HepG2 (cell line): ENCODE data around the gene FEM1C. TPM values are rescaled to one million over a fixed set of nuclear protein-coding genes. Genes with fewer than 3 reads are reported as not detected.

Source experiments
- AGO1 ChIP-seq: fragments of 200-400 bp; formaldehyde crosslinking; IDR thresholded peaks from 2 replicates; pipeline ENCODE4 v1.6.1; 2017; ENCODE audit warnings: mild to moderate bottlenecking, low read depth, low read length, moderate library complexity; ENCODE audit not compliant: poor library complexity, severe bottlenecking
- KDM3A ChIP-seq: IDR thresholded peaks from 2 replicates; pipeline ENCODE4 v1.6.1; 2018; ENCODE audit warnings: low read depth, missing compliant biosample characterization
- MAFG ChIP-seq: sonication (generic); formaldehyde crosslinking; IDR thresholded peaks from 2 replicates; pipeline ENCODE4 v1.5.1; 2020; ENCODE audit warnings: mild to moderate bottlenecking, missing genetic modification reagents
- NR2C2 ChIP-seq: sonication (generic); formaldehyde crosslinking; IDR thresholded peaks from 2 replicates; pipeline ENCODE4 v1.4.0; 2020; ENCODE audit warnings: missing genetic modification reagents, mild to moderate bottlenecking, moderate library complexity, borderline replicate concordance
- PITX1 ChIP-seq: sonication (generic); formaldehyde crosslinking; IDR thresholded peaks from 2 replicates; pipeline ENCODE4 v1.5.1; 2020; ENCODE audit warnings: mild to moderate bottlenecking, missing genetic modification reagents
- POLR2A ChIP-seq, 2 experiments: IDR thresholded peaks; 2 replicates each; pipeline ENCODE4 v1.6.1; 2011; ENCODE audit warnings: low read depth in 2 of 2, low read length in 2 of 2, mild to moderate bottlenecking in 1 of 2, moderate library complexity in 1 of 2; ENCODE audit not compliant: insufficient read depth in 1 of 2
- SP5 ChIP-seq: IDR thresholded peaks from 2 replicates; pipeline ENCODE4 v1.6.1; 2016; ENCODE audit warnings: low read depth, borderline replicate concordance
- TBX3 ChIP-seq: fragments of 450-650 bp; IDR thresholded peaks from 2 replicates; pipeline ENCODE4 v1.6.1; 2017; ENCODE audit warnings: antibody characterized with exemption, mild to moderate bottlenecking, inconsistent platforms, borderline replicate concordance
- ZNF24 ChIP-seq: fragments of 450-650 bp; IDR thresholded peaks from 2 replicates; pipeline ENCODE4 v1.6.1; 2017; ENCODE audit warnings: antibody characterized with exemption, mild to moderate bottlenecking
- polyA plus RNA-seq, 8 experiments: library from polyadenylated mRNA; depleted of rRNA in 3 of 8; stranded (reverse) in 7 of 8; unstranded in 1 of 8; fragments of >200 nt; fragmentation: Illumina TruSeq in 4 of 8; extraction: Trizol in 4 of 8; gene quantifications; 2 replicates each; pipeline versions ENCODE4 v1.2.1 to v1.2.3, GENCODE V29; 2011 to 2016; ENCODE audit warnings: low read depth in 4 of 8, missing spikeins in 1 of 8, mixed read lengths in 1 of 8; ENCODE audit not compliant: insufficient read depth in 1 of 8
- total RNA-seq, 5 experiments: library from RNA; depleted of rRNA; stranded (reverse); fragments of >200 nt; fragmentation: Illumina TruSeq; extraction: Trizol; gene quantifications; 2 replicates each; pipeline ENCODE4 v1.2.3, GENCODE V29; 2016; ENCODE audit warnings: low read depth in 1 of 5
- TF ChIP-seq, protein P1 (sequence below): sonication (generic); formaldehyde crosslinking; IDR thresholded peaks from 2 replicates; pipeline ENCODE4 v1.5.0; 2020; ENCODE audit warnings: mild to moderate bottlenecking, missing genetic modification reagents
- TF ChIP-seq, protein P2 (sequence below): sonication (generic); formaldehyde crosslinking; conservative IDR thresholded peaks from 2 replicates; pipeline ENCODE4 v1.4.0; 2020; ENCODE audit warnings: missing genetic modification reagents
- TF ChIP-seq, protein P3 (sequence below): fragments of 450-650 bp; IDR thresholded peaks from 2 replicates; pipeline ENCODE4 v1.6.1; 2017
- TF ChIP-seq, protein P4 (sequence below): sonication (generic); formaldehyde crosslinking; IDR thresholded peaks from 2 replicates; pipeline ENCODE4 v1.8.1; 2022; ENCODE audit warnings: low read depth, mild to moderate bottlenecking, missing genetic modification reagents
- TF ChIP-seq, protein P5 (sequence below): sonication (generic); formaldehyde crosslinking; IDR thresholded peaks from 2 replicates; pipeline ENCODE4 v1.5.0; 2020; ENCODE audit warnings: missing genetic modification reagents

Gene FEM1C
- total and polyA plus RNA-seq, 2 of the 13 experiments (the other 11 are each of a cell fraction or from before 2014, with no cell fraction given): 5.5 to 8.3 TPM

DNA sequence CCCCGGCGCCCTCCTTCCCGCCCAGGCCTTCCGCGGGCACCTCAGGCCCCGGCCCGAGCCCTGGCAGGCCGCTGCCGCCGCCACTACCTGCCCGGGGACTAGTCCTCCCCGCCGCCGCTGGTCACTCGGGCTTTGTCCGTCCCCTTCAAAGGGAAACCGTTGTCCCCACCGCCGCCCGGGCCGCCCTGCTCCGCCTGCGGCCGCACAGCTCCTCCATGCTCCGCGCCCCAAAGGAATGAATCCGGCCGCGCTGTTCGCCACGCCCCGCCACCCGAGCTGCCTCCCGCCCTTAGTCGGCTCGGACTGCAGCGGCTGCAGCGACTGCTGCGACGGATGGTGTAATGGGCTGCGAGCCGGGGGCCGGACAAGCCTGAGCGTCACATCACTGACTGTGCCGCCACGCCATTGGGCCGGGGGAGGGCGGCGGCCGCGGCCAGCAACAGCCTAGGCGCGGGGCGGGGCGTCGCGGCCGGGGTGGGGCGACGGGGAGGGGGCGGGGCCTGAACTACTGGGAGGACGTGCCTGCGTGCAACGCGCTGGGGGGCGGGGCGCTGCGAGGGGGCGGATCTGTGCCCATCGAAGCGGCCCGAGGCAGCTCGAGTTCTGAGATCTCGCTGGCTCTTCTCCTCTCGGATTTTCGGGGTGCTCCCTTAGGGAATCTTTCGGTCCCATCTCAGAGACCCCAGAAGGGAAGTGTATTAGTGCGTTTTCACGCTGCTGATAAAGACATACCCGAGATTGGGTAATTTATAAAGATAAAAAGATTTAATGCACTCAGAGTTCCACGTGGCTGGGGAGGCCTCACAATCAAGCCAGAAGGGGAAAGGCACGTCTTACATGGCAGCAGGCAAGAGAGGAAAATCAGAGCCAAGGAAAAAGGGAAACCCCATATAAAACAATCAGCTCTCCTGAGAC is at the start of gene FEM1C (continued):
- TF ChIP-seq, protein P1, sequence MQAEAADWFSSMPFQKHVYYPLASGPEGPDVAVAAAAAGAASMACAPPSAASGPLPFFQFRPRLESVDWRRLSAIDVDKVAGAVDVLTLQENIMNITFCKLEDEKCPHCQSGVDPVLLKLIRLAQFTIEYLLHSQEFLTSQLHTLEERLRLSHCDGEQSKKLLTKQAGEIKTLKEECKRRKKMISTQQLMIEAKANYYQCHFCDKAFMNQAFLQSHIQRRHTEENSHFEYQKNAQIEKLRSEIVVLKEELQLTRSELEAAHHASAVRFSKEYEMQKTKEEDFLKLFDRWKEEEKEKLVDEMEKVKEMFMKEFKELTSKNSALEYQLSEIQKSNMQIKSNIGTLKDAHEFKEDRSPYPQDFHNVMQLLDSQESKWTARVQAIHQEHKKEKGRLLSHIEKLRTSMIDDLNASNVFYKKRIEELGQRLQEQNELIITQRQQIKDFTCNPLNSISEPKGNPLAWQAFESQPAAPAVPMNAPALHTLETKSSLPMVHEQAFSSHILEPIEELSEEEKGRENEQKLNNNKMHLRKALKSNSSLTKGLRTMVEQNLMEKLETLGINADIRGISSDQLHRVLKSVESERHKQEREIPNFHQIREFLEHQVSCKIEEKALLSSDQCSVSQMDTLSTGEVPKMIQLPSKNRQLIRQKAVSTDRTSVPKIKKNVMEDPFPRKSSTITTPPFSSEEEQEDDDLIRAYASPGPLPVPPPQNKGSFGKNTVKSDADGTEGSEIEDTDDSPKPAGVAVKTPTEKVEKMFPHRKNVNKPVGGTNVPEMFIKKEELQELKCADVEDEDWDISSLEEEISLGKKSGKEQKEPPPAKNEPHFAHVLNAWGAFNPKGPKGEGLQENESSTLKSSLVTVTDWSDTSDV (CRISPR knock-in tag): peak; percentile 79; the same call in 1 of the 2 replicates
- no peak for TF ChIP-seq MAFG (CRISPR knock-in tag)
- TF ChIP-seq, protein P2, sequence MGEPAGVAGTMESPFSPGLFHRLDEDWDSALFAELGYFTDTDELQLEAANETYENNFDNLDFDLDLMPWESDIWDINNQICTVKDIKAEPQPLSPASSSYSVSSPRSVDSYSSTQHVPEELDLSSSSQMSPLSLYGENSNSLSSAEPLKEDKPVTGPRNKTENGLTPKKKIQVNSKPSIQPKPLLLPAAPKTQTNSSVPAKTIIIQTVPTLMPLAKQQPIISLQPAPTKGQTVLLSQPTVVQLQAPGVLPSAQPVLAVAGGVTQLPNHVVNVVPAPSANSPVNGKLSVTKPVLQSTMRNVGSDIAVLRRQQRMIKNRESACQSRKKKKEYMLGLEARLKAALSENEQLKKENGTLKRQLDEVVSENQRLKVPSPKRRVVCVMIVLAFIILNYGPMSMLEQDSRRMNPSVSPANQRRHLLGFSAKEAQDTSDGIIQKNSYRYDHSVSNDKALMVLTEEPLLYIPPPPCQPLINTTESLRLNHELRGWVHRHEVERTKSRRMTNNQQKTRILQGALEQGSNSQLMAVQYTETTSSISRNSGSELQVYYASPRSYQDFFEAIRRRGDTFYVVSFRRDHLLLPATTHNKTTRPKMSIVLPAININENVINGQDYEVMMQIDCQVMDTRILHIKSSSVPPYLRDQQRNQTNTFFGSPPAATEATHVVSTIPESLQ (CRISPR knock-in tag): no peak
- TF ChIP-seq, protein P3, sequence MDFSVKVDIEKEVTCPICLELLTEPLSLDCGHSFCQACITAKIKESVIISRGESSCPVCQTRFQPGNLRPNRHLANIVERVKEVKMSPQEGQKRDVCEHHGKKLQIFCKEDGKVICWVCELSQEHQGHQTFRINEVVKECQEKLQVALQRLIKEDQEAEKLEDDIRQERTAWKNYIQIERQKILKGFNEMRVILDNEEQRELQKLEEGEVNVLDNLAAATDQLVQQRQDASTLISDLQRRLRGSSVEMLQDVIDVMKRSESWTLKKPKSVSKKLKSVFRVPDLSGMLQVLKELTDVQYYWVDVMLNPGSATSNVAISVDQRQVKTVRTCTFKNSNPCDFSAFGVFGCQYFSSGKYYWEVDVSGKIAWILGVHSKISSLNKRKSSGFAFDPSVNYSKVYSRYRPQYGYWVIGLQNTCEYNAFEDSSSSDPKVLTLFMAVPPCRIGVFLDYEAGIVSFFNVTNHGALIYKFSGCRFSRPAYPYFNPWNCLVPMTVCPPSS: no peak
- 0 out of 2 replicates have a peak, but pooled peaks have one; percentile 27 for TF ChIP-seq NR2C2
- no peak; the same call in 1 of the 2 replicates for TF ChIP-seq KDM3A (CRISPR knock-in tag)
- TF ChIP-seq, protein P4, sequence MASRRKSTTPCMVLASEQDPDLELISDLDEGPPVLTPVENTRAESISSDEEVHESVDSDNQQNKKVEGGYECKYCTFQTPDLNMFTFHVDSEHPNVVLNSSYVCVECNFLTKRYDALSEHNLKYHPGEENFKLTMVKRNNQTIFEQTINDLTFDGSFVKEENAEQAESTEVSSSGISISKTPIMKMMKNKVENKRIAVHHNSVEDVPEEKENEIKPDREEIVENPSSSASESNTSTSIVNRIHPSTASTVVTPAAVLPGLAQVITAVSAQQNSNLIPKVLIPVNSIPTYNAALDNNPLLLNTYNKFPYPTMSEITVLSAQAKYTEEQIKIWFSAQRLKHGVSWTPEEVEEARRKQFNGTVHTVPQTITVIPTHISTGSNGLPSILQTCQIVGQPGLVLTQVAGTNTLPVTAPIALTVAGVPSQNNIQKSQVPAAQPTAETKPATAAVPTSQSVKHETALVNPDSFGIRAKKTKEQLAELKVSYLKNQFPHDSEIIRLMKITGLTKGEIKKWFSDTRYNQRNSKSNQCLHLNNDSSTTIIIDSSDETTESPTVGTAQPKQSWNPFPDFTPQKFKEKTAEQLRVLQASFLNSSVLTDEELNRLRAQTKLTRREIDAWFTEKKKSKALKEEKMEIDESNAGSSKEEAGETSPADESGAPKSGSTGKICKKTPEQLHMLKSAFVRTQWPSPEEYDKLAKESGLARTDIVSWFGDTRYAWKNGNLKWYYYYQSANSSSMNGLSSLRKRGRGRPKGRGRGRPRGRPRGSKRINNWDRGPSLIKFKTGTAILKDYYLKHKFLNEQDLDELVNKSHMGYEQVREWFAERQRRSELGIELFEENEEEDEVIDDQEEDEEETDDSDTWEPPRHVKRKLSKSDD: no peak
- TF ChIP-seq POLR2A (IDR thresholded peaks at IDR 0.05; ENCODE audit: insufficient read depth in 1 of 2, low read depth in 2 of 2, low read length in 2 of 2): peak; percentile 88 to 95
- TF ChIP-seq SP5 (CRISPR knock-in tag): peak; percentile 43; the same call in 1 of the 2 replicates
- TF ChIP-seq TBX3: no peak
- TF ChIP-seq PITX1 (CRISPR knock-in tag): peak; percentile 19; the same call in 1 of the 2 replicates
- no peak for TF ChIP-seq ZNF24
- TF ChIP-seq AGO1: peak; percentile 64
- TF ChIP-seq, protein P5, sequence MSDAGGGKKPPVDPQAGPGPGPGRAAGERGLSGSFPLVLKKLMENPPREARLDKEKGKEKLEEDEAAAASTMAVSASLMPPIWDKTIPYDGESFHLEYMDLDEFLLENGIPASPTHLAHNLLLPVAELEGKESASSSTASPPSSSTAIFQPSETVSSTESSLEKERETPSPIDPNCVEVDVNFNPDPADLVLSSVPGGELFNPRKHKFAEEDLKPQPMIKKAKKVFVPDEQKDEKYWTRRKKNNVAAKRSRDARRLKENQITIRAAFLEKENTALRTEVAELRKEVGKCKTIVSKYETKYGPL (CRISPR knock-in tag): no peak
